ENCODE results near the gene BLM.

The BLM gene

GRCh38 chr15:90782442-90782841 is 65.3 kb downstream of the BLM start:
- in situ Hi-C loops (cut with MboI; ENCODE audit: low sequenced_read_pairs): no loop called here

- in situ Hi-C loops (cut with MboI; ENCODE audit: low sequenced_read_pairs): no loop called here
These were observed 70.7 kb downstream of the BLM start for GRCh38 chr15:90787881-90788280.

- in situ Hi-C loops (cut with MboI; ENCODE audit: low sequenced_read_pairs): no loop called here
These were observed 72.3 kb downstream of the BLM start for GRCh38 chr15:90789462-90789861.

GRCh38 chr15:90790057-90790456 is 72.9 kb downstream of the BLM start:
- in situ Hi-C loops (cut with MboI; ENCODE audit: low sequenced_read_pairs): no loop called here

GRCh38 chr15:90790561-90790960 is 73.4 kb downstream of the BLM start:
- in situ Hi-C loops (cut with MboI; ENCODE audit: low sequenced_read_pairs): no loop called here

- in situ Hi-C loops (cut with MboI; ENCODE audit: low sequenced_read_pairs): no loop called here
These were observed 77.4 kb downstream of the BLM start for GRCh38 chr15:90794538-90794937.

- in situ Hi-C loops (cut with MboI; ENCODE audit: low sequenced_read_pairs): no loop called here
These were observed 82.6 kb downstream of the BLM start for GRCh38 chr15:90799639-90800170.

GRCh38 chr15:90801803-90802202 is 84.7 kb downstream of the BLM start:
- in situ Hi-C loops (cut with MboI; ENCODE audit: low sequenced_read_pairs): no loop called here

GRCh38 chr15:90807074-90807785 is 90.1 kb downstream of the BLM start:
- in situ Hi-C loops (cut with MboI; ENCODE audit: low sequenced_read_pairs): no loop called here

- in situ Hi-C loops (cut with MboI; ENCODE audit: low sequenced_read_pairs): no loop called here
These were observed 90.6 kb downstream of the BLM start for GRCh38 chr15:90807786-90808086.

- in situ Hi-C loops (cut with MboI; ENCODE audit: low sequenced_read_pairs): no loop called here
These were observed 91.5 kb downstream of the BLM start for GRCh38 chr15:90808517-90809235.

GRCh38 chr15:90809536-90809935 is 92.4 kb downstream of the BLM start:
- in situ Hi-C loops (cut with MboI; ENCODE audit: low sequenced_read_pairs): no loop called here

GRCh38 chr15:90810354-90810753 is 93.2 kb downstream of the BLM start:
- in situ Hi-C loops (cut with MboI; ENCODE audit: low sequenced_read_pairs): no loop called here

- in situ Hi-C loops (cut with MboI; ENCODE audit: low sequenced_read_pairs): no loop called here
These were observed 95.2 kb downstream of the BLM start for GRCh38 chr15:90812171-90812957.

- in situ Hi-C loops (cut with MboI; ENCODE audit: low sequenced_read_pairs): no loop called here
These were observed 95.8 kb downstream of the BLM start for GRCh38 chr15:90812958-90813265.

- in situ Hi-C loops (cut with MboI; ENCODE audit: low sequenced_read_pairs): no loop called here
These were observed 96.6 kb downstream of the BLM start for GRCh38 chr15:90813796-90814190.

GRCh38 chr15:90814191-90814821 is 97.2 kb downstream of the BLM start:
- in situ Hi-C loops (cut with MboI; ENCODE audit: low sequenced_read_pairs): no loop called here

- in situ Hi-C loops (cut with MboI; ENCODE audit: low sequenced_read_pairs): no loop called here
These were observed 99.4 kb downstream of the BLM start for GRCh38 chr15:90816401-90817116.

GRCh38 chr15:90817117-90818057 is 100.2 kb downstream of the BLM start:
- in situ Hi-C loops (cut with MboI; ENCODE audit: low sequenced_read_pairs): no loop called here
